Muscle layer of colon (tissue), 2 donors: ENCODE results near the gene ENTR1.
A peak's percentile ranks its signal among the peaks of the same experiment; 100 is the strongest.

Experiments
- H3K27ac ChIP-seq: one replicate; pipeline ENCODE4 v1.7.0; 2013; ENCODE audit warnings: low read depth, mild to moderate bottlenecking, low read length, moderate library complexity
- H3K27me3 ChIP-seq, 2 donors: one replicate each; pipeline ENCODE4 v1.7.0; 2013; ENCODE audit warnings: low read length in 2 of 2, mild to moderate bottlenecking in 2 of 2; ENCODE audit not compliant: insufficient read depth in 2 of 2, control insufficient read depth in 1 of 2
- H3K36me3 ChIP-seq: one replicate; pipeline ENCODE4 v1.7.0; 2013; ENCODE audit warnings: mild to moderate bottlenecking, low read length; ENCODE audit not compliant: insufficient read depth
- H3K4me1 ChIP-seq: one replicate; pipeline ENCODE4 v1.7.0; 2013; ENCODE audit warnings: mild to moderate bottlenecking, low read length; ENCODE audit not compliant: insufficient read depth
- H3K4me3 ChIP-seq, 2 donors: one replicate each; pipeline ENCODE4 v1.7.0; 2013; ENCODE audit warnings: low read length in 2 of 2, low read depth in 1 of 2, mild to moderate bottlenecking in 1 of 2, moderate library complexity in 1 of 2
- H3K9ac ChIP-seq: one replicate; pipeline ENCODE4 v1.7.0; 2013; ENCODE audit warnings: low read length
- H3K9me3 ChIP-seq: one replicate; pipeline ENCODE4 v1.7.0; 2013; ENCODE audit warnings: mild to moderate bottlenecking, low read length
- donor health status: abdominal sarcoma.
- donor health status: Adenocarcinoma of cecum.

Gene ENTR1

DNA sequence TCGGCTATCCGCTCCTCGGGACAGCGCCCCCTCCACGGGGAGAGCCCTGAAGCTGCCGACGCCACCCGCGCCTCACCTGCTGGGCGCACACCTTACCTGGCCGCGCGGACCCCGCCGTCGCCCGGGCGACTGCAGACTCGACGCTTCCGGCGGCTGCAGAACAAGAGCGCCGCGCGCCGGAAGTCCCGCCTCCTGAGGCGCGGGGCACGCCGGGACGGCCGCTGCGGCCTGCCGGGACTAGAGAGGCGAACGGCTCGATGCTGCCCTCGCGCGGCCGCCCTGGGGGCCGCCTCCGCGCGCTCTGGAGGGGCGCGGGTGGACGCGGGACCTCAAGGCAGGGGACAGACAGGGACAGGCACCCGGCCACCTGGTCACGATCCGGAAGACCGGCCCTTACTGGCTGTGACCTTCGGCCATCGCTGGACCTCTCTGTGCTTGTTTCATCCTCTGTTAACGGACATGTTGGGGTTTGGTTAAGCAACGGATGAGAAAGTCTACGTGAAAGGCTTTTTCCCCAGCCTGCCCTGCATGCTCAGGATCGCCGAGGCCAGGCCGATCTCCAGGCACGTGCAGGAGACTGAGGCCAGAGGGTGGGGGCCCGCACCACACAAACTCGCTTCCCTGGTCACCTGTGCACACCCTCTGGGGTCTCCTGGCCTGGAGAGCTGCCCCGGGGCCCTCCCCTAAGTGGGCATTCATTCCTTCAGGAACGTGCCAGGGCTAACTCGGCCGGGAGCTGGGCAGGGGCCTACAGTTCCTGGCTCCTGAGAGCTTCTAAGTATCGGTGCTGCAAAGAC, 10.2 kb downstream of the ENTR1 start, which contains the start of gene SNAPC4:
SNAPC4 (minus strand) TSS at position 133 of the 797 bp plus-strand sequence. CDS start 1,742 bp downstream, outside the sequence.
- Histone ChIP-seq H3K9me3 (no peaks in the 10 kb centered on the region), H3K27me3 (no peaks in the 10 kb centered on the region), H3K9ac (peak within 1 kb of the TSS; percentile 41), H3K4me1 (peaks cover 18% of the 10 kb centered on the region), H3K36me3 (peaks cover 50% of the 10 kb centered on the region), H3K27ac (peak within 1 kb of the TSS; percentile 36), H3K4me3 (peak within 1 kb of the TSS; percentile 78 to 81)

- H3K27me3 ChIP-seq, result no peaks in the 10 kb centered on the region
- H3K9ac ChIP-seq, result peak overlapping the region; percentile 27
- H3K4me3 ChIP-seq, result peak overlapping the region; percentile 78 to 81
- peaks cover 50% of the 10 kb centered on the region for H3K36me3 ChIP-seq
- H3K27ac ChIP-seq, result peak overlapping the region; percentile 12
- peaks cover 18% of the 10 kb centered on the region for H3K4me1 ChIP-seq
- no peaks in the 10 kb centered on the region for H3K9me3 ChIP-seq
Measured at GRCh38 chr9:136399176-136400037, 11.0 kb downstream of the ENTR1 start.

DNA sequence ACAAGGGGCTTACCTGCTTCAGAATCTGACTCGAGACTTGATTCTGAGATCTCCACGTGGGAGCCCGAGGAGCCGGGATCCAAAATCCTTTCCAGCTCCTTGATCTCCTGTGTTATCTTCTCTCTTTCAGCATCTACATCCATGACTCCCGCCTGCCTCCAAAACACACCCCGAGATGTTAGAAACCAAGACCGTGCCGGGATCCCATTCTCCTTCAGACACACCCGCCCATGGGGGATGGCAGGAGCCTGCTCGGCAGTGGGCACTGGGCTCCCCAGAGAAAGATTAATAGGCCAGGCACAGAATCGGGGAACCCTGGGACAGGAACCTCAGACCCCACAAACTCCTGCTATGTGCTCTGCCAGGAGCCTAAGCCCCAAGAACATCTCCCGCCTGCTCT, 12.1 kb downstream of the ENTR1 start:
- H3K27me3 ChIP-seq, result no peaks in the 10 kb centered on the region
- peaks cover 54% of the 10 kb centered on the region for H3K36me3 ChIP-seq
- H3K4me3 ChIP-seq, result no peak overlapping the region
- H3K27ac ChIP-seq, result no peak overlapping the region
- peaks cover 18% of the 10 kb centered on the region for H3K4me1 ChIP-seq
- H3K9ac ChIP-seq, result no peak overlapping the region
- H3K9me3 ChIP-seq, result no peaks in the 10 kb centered on the region

GRCh38 chr9:136397643-136398042, 12.8 kb downstream of the ENTR1 start:
- H3K36me3 ChIP-seq, result peaks cover 58% of the 10 kb centered on the region

DNA sequence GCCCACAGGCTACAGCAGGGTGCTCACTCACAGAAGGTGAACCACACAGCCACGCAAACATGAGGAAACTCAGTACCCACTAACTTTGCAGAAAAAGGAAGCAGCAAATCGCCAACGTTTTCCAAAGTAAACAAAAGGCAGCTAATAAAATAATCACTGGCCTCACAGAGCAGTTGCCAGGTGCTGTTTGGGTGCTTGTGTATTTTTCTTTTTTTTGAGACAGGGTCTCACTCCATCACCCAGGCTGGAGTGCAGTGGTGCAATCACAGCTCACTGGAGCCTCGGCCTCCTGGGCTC, 14.2 kb downstream of the ENTR1 start:
- H3K27me3 ChIP-seq, result no peaks in the 10 kb centered on the region
- H3K4me1 ChIP-seq, result peaks cover 18% of the 10 kb centered on the region
- no peaks in the 10 kb centered on the region for H3K9me3 ChIP-seq
- no peak overlapping the region for H3K27ac ChIP-seq
- H3K9ac ChIP-seq, result no peak overlapping the region
- peaks cover 68% of the 10 kb centered on the region for H3K36me3 ChIP-seq
- H3K4me3 ChIP-seq, result no peak overlapping the region

More at GRCh38 chr9:136397643-136398042, 12.8 kb downstream of the ENTR1 start:
- H3K4me3 ChIP-seq, result no peak overlapping the region
- no peak overlapping the region for H3K9ac ChIP-seq
- no peak overlapping the region for H3K27ac ChIP-seq
- no peaks in the 10 kb centered on the region for H3K9me3 ChIP-seq
- H3K4me1 ChIP-seq, result peaks cover 18% of the 10 kb centered on the region
- H3K27me3 ChIP-seq, result no peaks in the 10 kb centered on the region

- Histone ChIP-seq H3K27ac (no peak overlapping the region), H3K27me3 (no peaks in the 10 kb centered on the region), H3K36me3 (peaks cover 70% of the 10 kb centered on the region), H3K9ac (no peak overlapping the region), H3K4me3 (no peak overlapping the region), H3K9me3 (no peaks in the 10 kb centered on the region), H3K4me1 (peaks cover 16% of the 10 kb centered on the region)
Measured at GRCh38 chr9:136395345-136396218, 14.8 kb downstream of the ENTR1 start.

- H3K27me3 ChIP-seq, result no peaks in the 10 kb centered on the region
- peaks cover 70% of the 10 kb centered on the region for H3K36me3 ChIP-seq
- no peak overlapping the region for H3K9ac ChIP-seq
- H3K4me1 ChIP-seq, result peaks cover 11% of the 10 kb centered on the region
- H3K27ac ChIP-seq, result no peak overlapping the region
- no peak overlapping the region for H3K4me3 ChIP-seq
- no peaks in the 10 kb centered on the region for H3K9me3 ChIP-seq
Measured at GRCh38 chr9:136395020-136395340, 15.4 kb downstream of the ENTR1 start.

DNA sequence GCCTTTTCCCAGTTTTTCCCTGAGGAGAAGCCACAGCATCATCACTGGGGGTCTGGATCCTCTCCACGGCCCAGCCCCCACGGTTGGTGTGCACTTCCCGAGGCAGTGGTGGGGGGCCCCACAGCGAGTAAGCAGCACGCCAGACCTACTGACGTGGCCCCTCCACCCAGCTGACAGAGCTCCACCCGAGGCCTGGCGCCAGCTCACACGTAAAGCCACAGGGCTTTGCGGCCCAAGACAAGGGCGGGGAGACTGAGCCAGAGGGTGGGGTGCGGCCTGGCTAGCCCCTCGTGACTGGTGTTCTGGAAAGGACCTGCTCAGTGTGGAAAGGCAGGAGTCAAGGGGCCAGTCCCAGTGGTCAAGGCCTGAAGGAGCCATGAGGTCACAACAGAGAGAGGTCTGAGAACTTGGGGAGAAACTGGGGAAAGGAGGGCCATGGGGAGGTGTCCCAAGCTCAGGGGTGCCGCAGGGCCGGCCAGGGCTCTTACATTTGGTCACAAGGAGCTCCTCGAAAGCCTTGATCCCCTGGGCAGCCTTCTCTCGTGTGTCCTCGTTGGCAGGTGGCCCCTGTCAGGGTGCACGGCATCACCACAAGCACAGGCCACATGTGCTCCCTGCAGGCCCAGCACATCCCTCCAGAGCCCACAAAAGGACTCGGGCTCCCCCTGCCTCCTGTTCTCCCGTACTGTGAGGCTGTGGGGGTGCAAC, 15.9 kb downstream of the ENTR1 start:
- no peak overlapping the region for H3K9ac ChIP-seq
- no peaks in the 10 kb centered on the region for H3K27me3 ChIP-seq
- H3K36me3 ChIP-seq, result peaks cover 70% of the 10 kb centered on the region
- peaks cover 11% of the 10 kb centered on the region for H3K4me1 ChIP-seq
- H3K27ac ChIP-seq, result no peak overlapping the region
- H3K9me3 ChIP-seq, result no peaks in the 10 kb centered on the region
- H3K4me3 ChIP-seq, result no peak overlapping the region

DNA sequence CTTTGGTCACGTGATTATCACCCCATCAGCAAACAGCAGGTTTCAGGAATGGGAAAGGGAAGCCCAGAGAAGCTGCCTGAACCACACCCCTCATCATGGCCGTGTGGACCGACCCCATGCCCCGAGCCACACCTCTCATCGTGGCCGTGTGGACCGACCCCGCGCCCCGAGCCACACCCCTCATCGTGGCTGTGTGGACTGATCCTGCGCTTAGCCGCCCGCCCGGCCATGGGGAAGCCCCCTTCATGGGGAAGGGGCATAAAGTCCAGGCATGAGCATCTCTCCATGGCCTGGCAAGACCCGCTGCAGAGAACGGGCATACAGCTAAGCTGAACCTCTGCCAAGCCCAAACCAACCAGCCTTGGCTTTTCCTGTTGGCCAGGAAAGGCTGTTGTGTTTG, 16.9 kb downstream of the ENTR1 start:
- Histone ChIP-seq H3K27ac (no peak overlapping the region), H3K9me3 (no peaks in the 10 kb centered on the region), H3K27me3 (no peaks in the 10 kb centered on the region), H3K4me3 (no peak overlapping the region), H3K4me1 (peaks cover 5% of the 10 kb centered on the region), H3K36me3 (peaks cover 76% of the 10 kb centered on the region), H3K9ac (no peak overlapping the region)

GRCh38 chr9:136392538-136393449, 17.6 kb downstream of the ENTR1 start:
- Histone ChIP-seq H3K27ac (no peak overlapping the region), H3K36me3 (peaks cover 79% of the 10 kb centered on the region), H3K27me3 (no peaks in the 10 kb centered on the region), H3K4me1 (no peaks in the 10 kb centered on the region), H3K9me3 (no peaks in the 10 kb centered on the region), H3K4me3 (no peak overlapping the region), H3K9ac (no peak overlapping the region)
